Measurements from ENCODE around the gene C6orf62.
"Not testable (repeated sequence)": the region's sequence is repeated elsewhere in the genome, so short reads cannot be mapped to it uniquely, and the experiment has no call there.

C6orf62 gene

DNA sequence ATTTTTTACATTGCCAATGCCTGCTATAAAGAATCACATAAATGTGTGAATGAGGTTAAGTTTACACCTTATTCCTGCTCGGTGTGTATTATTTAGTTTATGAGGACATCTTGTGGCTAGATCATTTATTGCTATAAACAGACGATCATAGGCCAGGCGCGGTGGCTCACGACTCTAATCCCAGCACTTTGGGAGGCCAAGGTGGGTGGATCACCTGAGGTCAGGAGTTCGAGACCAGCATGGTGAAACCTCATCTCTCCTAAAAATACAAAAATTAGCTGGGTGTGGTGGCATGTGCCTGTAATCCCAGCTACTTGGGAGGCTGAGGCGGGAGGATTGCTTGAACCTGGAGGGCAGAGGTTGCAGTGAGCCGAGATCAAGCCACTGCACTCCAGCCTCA is 23.3 kb downstream of the C6orf62 start:
- peak; percentile 39 for DNase-seq

DNA sequence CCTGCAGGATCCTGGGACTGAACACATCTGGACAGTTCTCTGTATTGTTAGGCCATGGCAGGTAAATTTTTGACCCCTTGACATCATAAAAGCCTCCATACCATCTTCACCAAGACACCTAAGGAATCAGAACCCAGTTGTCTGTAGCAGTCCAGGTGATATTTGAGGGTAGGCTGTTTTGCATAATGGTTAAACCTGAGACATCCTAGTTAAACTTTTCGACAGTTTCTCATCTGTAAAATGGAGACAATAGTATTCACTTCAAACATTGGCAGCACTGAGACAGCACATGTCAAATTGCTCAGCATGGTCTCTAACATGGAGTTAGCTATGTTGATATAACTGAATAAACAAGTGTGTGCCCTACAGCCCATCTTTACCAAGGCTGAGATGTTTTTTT is 24.8 kb downstream of the C6orf62 start:
- DNase-seq = no peak

DNA sequence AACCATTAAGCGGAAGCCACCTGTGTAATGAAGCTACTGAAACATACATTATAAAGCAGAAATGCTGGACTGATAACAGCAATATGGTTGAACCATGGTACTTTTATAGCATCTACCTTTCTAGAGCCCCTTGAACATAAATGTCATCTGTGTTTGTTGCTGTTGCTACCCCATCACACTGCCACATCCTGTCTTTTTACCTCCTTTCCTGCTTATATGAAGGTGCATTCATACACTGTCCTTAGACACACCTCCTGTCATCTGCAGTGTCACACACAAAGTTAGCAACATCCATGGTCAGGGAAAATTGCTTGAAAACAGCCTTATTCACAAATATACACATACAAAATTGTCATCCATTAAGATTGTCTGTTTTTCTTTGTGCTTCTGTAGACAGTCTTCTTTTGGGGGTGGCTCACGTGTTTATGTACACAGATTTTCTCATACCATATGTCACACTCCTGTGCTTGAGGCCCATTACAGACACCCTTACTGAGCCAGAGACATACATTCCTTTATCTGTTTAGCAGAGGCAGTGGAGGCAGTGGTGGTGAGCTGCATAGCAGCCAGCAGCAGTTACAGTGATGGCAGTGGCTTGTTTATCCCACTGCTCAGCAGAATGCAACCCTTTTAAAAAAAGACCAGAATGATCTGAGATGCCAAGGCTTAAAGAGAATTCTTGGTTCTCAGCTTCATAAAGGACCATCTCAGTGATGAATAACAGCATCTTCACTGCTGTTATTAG is 25.9 kb downstream of the C6orf62 start:
- DNase-seq = no peak

DNA sequence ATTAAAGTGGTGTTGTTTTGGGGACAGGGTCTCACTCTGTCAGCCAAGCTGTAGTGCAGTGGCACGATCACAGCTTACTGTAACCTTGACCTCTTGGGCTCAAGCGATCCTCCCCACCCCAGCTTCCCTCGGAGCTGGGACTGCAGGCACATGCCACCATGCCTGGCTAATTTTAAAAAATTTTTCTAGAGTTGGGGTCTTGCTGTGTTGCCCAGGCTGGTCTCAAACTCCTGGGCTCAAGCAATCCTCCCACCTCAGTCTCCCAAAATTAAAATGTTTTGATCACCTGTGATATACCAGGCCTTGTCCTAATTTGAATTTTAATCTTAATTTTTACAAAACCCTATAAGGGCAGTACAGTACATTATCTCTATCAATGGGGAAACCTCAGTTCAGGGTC is 26.5 kb downstream of the C6orf62 start:
- DNase-seq = no peak

DNA sequence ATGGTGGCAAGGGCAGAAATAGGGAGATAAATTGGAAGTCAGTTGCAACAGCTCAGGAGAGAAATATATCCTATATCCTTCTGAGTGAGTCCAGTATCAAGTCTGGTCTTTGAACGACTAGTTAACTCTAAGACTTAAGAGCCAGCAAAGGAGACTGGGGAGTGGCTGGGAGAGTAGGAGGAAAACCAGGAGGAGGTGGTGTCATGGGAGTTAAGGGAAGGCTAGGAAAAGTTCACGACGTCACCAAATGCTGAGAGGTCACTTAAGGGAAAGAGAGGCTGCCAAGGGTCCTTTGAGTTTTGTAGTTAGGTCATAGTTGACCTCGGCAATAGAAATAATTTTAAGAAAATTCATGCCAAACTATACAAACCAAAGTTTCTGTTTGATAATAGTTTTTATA is 27.0 kb downstream of the C6orf62 start:
- no peak for DNase-seq

DNA sequence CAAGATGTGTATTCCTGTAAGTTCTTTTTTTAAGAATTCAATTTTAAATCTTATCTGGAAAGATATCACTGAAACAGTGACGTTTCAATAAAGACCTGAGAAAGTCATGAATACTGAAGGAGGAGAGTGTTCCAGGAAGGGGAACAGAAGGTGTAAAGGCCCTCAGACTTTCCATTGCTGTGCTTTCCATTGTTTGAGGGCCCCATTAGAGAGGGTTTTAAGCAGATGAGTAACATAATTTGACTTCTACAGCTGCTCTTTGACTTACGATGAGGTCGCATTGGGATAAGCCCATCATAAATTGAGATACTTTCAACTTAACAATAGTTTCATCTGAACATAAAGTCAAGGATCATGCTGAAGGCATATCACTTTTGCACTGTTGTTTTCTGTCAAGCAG is 27.4 kb downstream of the C6orf62 start:
- DNase-seq = no peak

DNA sequence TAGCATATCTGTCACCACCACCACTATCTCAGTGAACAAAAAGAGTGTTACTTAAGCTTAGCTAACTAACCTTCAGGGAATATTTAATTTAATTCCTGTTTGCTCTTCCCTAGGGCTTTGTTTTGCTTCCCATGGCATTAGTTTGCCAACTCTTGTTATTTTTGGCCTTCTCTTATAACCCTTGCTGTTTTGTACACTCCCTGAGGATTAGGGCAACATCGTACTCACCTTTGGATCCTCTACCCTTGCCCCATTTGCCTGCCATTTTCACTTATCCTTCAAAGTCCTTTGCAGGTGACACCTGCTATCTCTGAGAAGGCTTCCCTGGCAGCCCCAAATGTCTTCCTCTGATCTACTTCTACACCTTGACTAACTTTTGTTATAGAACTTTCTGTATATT is 28.4 kb downstream of the C6orf62 start:
- no peak for DNase-seq

DNA sequence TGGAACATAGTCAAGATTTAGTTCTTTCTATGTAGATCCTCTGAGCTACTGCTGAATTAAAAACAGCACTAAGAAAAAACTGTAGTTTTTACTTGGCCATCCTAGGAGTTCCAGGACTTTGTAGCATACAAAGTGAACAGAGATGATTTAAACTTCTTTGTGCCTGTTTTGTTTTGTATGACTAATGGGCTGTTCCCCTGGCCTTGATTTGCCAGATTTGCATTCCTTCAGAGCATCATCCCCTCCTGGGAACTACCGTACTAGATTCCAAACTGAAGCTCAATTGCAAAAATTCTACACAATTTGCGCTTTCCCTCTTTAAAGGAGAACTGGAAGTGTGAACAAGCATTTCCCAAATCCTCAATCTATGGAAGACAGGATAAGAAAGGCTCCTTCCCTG is 29.0 kb downstream of the C6orf62 start:
- no peak for DNase-seq

DNA sequence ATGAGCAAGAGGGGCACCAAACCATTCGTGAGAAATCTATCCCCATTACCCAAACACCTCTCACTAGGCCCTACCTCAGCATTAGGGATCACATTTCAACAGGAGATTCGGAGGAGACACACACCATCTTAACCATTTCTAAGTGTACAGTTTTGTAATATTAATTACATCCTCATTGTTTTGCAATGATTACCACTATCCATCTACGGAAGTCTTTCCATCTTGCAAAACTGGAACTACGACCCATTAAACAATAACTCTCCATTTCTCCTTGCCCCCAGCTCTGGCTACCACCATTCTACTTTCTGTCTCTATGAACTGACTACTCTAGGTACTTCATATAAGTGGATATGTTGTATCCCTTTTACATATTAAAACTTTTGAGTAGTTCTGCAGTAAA is 32.0 kb downstream of the C6orf62 start:
- DNase-seq = no peak

DNA sequence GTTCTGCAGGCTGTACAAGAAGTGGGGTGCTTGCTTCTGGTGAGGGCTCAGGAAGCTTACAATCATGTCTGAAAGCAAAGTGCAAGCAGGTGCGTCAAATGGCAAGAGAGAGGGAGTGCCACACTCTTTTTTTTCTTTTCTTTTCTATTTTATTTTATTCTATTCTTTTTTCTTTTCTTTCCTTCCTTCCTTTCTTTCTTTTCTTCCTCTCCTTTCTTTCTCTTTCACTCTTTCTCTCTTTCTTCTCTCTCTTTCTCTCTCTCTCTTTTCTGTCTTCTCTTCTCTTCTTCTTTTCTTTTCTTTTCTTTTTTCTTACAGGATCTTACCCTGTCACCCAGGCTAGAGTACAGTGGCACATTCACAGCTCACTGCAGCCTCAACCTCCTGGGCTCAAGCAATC is 32.5 kb downstream of the C6orf62 start:
- DNase-seq = no peak

DNA sequence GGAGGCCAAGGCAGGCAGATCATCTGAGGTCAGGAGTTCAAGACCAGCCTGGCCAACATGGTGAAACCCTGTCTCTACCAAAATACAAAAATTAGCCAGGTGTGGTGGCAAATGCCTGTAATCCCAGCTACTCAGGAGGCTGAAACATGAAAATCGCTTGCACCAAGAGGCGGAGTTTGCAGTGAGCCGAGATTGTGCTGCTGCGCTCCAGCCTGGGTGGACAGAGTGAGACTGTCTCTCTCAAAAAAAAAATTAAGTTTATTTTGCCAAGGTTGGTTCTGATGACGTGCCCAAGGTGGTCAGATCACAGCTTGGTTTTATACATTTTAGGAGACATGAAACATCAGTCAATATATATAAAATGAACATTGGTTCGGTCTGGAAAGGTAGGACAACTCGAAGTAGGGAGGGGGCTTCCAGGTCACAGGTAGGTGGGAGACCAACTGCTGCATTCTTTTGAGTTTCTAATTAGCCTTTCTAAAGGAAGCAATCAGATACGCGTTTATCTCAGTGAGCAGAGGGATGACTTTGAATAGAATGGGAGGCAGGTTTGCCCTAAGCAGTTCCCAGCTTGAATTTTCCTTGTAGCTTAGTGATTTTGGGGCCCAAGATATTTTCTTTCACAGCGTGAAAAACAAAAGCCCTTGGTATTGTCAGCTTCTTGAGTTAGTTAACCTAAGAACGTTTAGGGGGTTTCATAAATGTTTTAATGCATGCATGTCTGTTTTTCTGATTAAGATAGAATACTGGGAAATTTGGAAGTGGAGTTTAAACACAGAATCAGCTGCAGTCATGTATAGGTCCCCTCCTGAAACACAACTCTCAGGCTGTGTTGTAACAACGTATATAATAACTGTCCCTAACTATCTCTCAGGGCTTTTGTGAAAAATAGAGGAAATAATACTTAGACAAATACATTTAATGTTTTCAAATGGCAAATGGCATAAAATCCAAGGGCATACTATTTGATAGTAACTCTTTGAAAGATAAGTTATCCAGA is 35.4 kb downstream of the C6orf62 start:
- no peak for DNase-seq

DNA sequence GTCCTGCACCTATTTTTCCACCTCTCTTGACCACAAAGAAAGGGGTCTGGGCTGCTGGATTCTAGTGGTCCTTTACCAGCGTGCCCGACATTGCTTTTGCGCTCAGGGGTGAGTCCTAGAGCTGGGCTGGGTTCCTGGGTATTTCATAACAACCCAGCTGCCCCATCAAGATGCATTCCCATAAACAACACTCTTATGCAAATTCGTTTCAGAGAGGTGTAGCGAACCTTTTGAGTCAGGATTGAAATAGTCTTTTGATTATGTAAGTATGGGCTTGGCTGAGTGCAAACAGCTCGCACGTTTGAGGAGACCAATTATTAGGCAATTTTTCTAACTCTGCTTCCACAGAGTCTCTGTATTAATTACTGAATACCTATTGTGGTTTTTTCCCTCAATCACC is 38.4 kb downstream of the C6orf62 start:
- DNase-seq = no peak

DNA sequence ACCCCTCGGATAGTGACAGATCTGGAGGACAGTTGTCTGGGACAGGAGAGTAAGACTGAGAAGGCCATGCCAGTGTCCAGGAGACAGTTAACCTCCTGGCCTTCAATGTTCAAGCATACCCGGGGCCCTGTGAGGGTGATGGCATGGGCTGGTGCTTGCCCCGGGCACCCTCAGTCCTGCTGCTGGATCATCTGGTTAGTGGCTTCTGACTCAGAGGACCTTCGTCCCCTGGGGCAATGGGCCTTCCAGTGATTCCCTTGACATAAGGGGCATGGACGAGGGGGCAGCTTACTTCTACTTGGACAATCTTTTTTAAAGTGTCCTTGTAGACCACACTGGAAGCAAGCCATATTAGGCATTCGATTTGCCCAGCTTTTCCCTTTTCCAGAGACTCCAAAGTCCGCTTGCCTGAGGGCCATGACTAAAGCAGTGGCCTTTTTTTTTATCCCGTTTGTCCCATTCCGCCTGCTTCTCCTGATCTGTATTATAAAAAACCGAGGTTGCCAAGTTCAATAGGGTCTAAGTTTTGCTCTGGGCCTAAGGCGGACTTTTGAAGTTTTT is 40.1 kb downstream of the C6orf62 start:
- DNase-seq = not testable (repeated sequence)

DNA sequence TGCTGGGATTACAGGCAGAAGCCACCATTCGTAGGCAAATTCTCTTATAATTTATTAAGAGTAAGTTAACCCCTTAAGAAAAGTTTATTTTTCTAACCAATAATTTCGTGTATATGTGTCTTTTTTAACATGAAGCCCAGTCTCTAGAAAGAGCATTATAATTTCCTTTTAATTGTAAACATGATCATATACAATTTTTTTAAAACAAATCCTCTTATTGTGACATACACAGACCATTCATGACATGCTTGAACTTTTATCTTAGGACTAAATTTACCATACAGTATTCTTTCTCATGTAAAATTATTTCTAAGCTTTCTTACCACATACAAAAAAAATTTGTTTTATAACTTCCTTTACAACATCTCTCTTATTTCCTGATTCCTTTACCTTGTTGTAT is 45.3 kb downstream of the C6orf62 start:
- no peak for DNase-seq

DNA sequence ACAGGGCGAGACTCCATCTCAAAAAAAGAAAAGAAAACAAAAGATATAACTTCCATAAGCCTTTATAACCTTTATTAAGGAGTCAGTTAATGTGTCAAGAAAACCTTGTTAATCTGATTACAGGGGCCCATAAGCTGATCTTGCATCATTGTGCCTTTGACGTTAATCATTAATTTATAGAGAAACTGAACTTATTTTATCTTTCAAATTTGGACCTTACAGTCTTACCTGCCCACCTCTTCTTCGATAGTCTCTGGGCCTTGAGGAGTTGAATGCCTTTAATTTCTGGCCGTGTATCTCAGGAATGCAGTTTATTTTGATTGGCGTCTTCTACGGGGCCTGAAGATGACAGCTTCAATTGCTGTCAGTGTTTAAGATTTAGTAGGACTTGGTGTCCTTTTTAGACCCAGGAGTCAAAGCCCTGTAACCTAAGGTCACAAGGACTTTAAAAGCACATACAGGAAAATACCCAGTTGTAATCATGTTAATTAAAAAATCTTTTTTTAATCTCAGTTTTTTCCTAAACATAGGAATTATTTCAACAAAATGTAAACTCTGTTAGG is 46.3 kb downstream of the C6orf62 start:
- no peak for DNase-seq

DNA sequence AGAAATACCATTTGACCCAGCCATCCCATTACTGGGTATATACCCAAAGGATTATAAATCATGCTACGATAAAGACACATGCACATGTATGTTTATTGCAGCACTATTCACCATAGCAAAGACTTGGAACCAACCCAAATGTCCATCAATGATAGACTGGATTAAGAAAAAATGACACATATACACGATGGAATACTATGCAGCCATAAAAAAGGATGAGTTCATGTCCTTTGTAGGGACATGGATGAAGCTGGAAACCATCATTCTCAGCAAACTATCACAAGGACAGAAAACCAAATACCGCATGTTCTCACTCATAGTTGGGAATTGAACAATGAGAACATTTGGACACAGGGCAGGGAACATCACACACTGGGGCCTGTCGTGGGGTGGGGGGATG is 47.9 kb downstream of the C6orf62 start:
- not testable (repeated sequence) for DNase-seq

DNA sequence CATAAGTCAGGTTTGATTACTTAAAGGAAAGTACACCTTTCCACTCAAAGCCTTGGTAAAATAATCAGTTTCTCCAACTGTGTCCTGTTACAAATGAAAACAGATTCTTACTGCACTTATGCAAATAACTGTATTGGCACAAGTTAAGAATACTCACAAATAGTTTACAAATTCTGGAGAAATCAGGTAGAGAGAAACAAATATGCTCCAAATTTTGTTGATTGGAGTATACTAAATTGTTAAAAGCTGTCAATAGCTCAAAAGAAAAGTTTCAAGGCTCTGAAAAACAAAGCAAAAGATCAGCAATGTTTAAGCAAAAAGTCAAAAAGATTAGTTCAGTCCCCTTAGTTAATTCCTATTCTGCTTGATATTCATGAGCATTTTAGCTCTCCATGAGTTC is 48.5 kb downstream of the C6orf62 start:
- not testable (repeated sequence) for DNase-seq

DNA sequence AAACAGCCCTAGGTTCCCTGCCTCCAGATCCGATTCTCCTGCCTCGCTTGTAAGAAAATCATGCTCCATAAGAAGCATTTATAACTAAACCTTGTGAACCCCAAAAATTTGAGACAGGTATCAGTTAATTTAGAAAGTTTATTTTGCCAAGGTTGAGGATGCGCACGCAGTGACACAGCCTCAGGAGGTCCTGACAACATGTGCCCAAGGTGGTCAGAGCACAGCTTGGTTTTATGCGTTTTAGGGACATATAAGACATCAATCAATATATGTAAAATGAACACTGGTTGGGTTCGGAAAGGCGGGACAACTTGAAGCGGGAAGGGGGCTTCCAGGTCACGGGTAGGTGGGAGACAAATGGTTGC is 50.0 kb downstream of the C6orf62 start:
- no peak for DNase-seq

DNA sequence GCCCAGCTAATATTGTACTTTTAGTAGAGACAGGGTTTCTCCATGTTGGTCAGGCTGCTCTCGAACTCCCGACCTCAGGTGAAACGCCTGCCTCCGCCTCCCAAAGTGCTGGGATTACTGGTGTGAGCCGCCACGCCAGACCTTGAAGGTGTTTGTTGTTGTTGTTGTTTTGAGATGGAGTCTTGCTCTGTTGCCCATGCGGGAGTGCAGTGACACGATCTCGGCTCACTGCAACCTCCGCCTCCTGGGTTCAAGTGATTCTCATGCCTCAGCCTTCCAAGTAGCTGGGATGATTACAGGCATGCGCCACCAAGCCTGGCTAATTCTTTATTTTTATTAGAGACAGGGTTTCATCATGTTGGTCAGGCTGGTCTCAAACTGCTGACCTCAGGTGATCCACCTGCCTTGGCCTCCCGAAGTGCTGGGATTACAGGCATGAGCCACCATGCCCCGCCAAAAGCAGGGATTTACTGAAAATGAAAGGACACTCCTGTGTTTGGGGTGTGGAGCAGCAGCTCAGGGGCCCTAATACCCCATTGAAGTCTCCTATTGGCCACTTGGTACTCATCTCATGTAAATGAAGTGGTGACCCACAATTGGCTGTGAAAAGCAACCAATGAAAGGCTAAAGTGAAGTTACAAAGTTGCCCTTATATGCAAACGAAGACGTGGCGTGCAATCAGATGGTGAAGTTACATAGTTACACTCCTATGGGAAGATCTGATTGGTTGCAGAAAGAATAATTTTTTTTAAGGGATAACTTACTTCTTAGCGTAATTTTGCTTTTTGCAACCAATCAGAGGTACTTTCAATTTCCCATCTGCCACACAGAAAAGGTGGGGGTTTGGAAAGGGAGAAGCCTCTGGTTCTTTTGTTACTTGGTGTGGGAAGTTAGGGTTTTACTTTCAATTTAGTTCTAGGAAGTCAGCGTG is 50.6 kb downstream of the C6orf62 start:
- not testable (repeated sequence) for DNase-seq

DNA sequence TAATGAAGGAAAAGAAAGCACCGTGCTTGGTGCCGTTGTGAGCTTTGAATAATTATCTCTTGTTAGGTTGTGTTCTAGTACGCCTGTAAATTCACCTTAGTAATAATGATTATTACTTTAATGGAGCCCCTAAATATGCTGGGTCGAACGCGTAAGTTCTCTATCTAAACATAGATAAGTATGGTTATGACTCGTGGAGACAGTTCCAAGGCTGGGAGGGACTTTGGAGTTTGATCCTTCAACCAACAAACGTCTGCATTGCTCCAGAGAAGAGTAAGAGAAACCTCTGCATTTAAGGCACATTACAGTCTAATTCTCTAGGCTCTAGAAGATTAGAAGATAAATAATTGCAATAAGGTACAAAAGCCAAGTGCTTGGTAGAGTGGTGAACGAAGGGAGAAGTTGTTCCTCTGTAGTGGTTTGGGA is 51.6 kb downstream of the C6orf62 start:
- DNase-seq = no peak

DNA sequence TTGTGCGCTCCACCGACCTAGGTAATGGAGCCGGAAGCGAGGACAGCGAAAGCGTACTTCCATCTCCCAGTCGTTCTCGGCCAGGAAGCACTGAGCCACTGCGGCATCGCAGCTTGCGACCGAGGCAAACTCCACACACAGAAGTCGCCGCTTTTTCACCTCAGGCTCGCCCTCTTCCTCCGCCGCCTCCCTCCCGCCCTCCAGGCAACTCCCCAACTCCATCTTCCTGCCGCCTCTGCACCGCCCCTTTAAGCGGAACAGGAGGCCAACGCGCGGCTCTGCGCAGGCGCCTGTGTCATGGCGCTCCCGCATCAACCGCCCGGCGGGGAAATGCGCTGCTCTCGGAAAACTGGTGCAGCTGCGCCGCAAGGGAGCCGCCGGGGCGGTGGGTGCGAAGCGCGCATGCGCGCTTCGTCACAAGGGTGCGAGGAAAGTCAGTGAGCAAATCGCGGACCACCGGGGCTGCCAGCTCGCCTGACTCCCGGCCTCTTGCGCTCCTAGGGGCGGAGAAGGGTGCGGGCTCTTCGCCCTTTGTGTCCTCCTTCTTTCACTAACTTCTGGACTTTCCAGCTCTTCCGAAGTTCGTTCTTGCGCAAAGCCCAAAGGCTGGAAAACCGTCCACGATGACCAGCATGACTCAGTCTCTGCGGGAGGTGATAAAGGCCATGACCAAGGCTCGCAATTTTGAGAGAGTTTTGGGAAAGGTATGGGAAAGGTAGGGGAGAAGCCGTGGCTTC is 52.1 kb downstream of the C6orf62 start, which contains the start of the genes ACOT13 and TDP2:
ACOT13 (plus strand) TSS at position 437 of the 737 bp plus-strand sequence; CDS start at position 624, 187 bp downstream.
TDP2 (minus strand) TSS at position 259 of the 737 bp plus-strand sequence; CDS start at position 222, 37 bp downstream.
- DNase-seq = peak; percentile 95
